Glutamatergic neuron (in vitro differentiated cells): ENCODE data around the gene SOD1. TPM values are rescaled to one million over a fixed set of nuclear protein-coding genes. Genes with fewer than 3 reads are reported as not detected.

Source experiments
- DNase-seq: peaks from one replicate; pipeline ENCODE4 v3.0.0; 2022
- H3K27ac Mint-ChIP-seq: one replicate; pipeline ENCODE4 v1.8.0; 2020; ENCODE audit warnings: mild to moderate bottlenecking, mixed read lengths, inconsistent platforms; ENCODE audit not compliant: unreplicated experiment
- H3K27me3 Mint-ChIP-seq: one replicate; pipeline ENCODE4 v1.8.0; 2020; ENCODE audit warnings: mild to moderate bottlenecking, moderate library complexity, mixed read lengths, inconsistent platforms; ENCODE audit not compliant: unreplicated experiment
- H3K36me3 Mint-ChIP-seq: one replicate; pipeline ENCODE4 v1.8.0; 2020; ENCODE audit warnings: mild to moderate bottlenecking, mixed read lengths, inconsistent platforms; ENCODE audit not compliant: unreplicated experiment
- H3K4me1 Mint-ChIP-seq: one replicate; pipeline ENCODE4 v1.8.0; 2020; ENCODE audit warnings: mild to moderate bottlenecking, low read depth, mixed read lengths, inconsistent platforms; ENCODE audit not compliant: unreplicated experiment
- H3K4me3 Mint-ChIP-seq: one replicate; pipeline ENCODE4 v1.8.0; 2020; ENCODE audit warnings: mild to moderate bottlenecking, mixed read lengths, inconsistent platforms; ENCODE audit not compliant: unreplicated experiment
- H3K9me3 Mint-ChIP-seq: one replicate; pipeline ENCODE4 v1.8.0; 2020; ENCODE audit warnings: mild to moderate bottlenecking, moderate library complexity, mixed read lengths, inconsistent platforms; ENCODE audit not compliant: unreplicated experiment
- total RNA-seq: library from RNA; stranded (reverse); fragmentation: NEBNext Ultra II Directional; extraction: Animal tissue kit (Norgen Biotek cat#: 25700); gene quantifications from one replicate; pipeline ENCODE4 v1.2.1, GENCODE V29; 2021; ENCODE audit not compliant: unreplicated experiment
- TF ChIP-seq, protein P1 (sequence below): fragments of 200-600 bp; sonication (generic); IDR thresholded peaks from one replicate; pipeline ENCODE4 v1.5.0; 2021; ENCODE audit not compliant: partially characterized antibody, unreplicated experiment

The SOD1 gene
- total RNA-seq, 1 donor from 2014 or later, result 93.7 TPM

DNA sequence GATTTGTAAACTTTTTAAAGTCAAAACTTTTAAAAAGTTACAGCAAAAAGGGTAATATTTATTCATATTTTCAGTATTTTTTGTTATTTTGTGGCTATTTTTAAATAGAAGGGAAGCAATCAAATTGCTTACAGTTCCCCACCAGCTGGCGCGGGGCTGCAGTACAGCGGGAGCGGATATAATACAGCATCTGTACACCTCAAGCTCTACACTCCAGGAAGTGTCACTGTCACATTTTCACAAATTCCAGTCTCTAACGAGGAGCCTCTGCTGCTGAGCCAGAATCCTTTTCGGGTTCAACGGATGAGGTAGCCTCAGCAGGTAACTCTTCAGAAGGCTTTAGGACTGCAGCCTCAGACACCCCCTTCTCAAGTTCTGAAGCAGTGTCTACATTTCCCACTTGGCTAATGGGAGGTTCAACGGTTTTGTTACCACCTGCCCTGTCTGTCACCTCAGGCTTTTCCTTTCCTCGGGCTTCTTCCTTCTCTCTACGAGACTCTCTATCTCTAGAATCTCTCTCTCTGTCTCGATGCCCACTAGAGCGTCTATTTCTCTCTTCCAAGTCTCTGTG lies 11.7 kb downstream of the SOD1 start:
- no peak overlapping the region for H3K4me3 Mint-ChIP-seq
- H3K9me3 Mint-ChIP-seq, result peaks cover 1% of the 10 kb centered on the region
- no peaks in the 10 kb centered on the region for H3K36me3 Mint-ChIP-seq
- TF ChIP-seq, protein P1, sequence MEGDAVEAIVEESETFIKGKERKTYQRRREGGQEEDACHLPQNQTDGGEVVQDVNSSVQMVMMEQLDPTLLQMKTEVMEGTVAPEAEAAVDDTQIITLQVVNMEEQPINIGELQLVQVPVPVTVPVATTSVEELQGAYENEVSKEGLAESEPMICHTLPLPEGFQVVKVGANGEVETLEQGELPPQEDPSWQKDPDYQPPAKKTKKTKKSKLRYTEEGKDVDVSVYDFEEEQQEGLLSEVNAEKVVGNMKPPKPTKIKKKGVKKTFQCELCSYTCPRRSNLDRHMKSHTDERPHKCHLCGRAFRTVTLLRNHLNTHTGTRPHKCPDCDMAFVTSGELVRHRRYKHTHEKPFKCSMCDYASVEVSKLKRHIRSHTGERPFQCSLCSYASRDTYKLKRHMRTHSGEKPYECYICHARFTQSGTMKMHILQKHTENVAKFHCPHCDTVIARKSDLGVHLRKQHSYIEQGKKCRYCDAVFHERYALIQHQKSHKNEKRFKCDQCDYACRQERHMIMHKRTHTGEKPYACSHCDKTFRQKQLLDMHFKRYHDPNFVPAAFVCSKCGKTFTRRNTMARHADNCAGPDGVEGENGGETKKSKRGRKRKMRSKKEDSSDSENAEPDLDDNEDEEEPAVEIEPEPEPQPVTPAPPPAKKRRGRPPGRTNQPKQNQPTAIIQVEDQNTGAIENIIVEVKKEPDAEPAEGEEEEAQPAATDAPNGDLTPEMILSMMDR, result no peak
- H3K27ac Mint-ChIP-seq, result peak overlapping the region; percentile 40
- no peaks in the 10 kb centered on the region for H3K27me3 Mint-ChIP-seq
- DNase-seq, result no peak
- peaks cover 11% of the 10 kb centered on the region for H3K4me1 Mint-ChIP-seq

DNA sequence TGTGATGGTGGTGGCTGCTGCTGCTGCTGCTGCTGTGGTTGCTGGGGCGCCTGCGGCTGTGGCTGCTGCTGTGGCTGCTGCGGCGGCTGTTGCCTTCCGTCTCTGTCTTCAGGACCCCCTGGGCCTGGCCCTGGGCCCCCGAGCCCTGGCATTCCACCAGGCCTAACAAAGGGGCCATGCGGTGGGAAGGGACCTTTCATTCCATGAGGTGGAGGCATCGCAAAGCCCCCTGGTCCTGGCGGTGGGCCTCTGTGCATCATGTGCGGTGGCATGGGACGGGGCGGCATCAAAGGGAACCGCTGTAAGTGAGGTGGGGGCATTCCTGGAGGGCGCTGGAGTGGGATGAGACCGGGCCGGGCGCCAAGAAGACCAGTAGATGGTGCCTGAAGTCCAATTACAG lies 12.4 kb downstream of the SOD1 start:
- Mint-ChIP-seq H3K36me3 (no peaks in the 10 kb centered on the region), H3K27me3 (no peaks in the 10 kb centered on the region), H3K4me1 (peaks cover 9% of the 10 kb centered on the region), H3K9me3 (peaks cover 1% of the 10 kb centered on the region), H3K4me3 (no peak overlapping the region), H3K27ac (no peak overlapping the region)
- TF ChIP-seq, protein P1, result no peak
- DNase-seq, result no peak

DNA sequence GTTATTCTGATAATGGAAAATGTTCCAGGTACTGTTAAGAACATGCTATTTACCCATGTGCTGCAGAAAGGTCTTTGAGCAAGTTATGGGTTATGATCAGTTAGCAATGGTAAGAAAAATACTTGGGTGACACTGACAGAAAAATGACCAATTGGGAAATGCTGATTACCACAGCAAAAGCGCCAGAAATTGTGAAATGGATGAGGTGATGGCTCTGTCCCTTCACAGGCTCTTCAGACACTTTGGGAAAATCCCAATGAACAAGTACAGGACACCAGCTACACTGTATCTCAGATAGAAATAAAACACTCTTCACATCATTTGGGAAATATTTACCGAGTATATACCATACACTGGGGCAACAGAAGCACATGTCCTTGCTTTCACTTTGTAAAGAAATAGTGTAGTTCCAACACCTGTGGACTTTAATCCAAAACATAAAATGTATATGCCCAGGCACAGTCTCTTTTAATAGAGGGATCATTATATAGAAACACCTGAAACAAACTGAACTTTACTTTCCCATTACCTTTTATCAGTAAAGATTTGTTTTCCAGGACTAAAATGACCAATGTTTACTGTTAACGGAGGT lies 13.9 kb downstream of the SOD1 start:
- DNase-seq, result no peak
- peaks cover 1% of the 10 kb centered on the region for H3K9me3 Mint-ChIP-seq
- no peaks in the 10 kb centered on the region for H3K36me3 Mint-ChIP-seq
- peaks cover 3% of the 10 kb centered on the region for H3K4me1 Mint-ChIP-seq
- no peak overlapping the region for H3K27ac Mint-ChIP-seq
- TF ChIP-seq, protein P1, result no peak
- H3K4me3 Mint-ChIP-seq, result no peak overlapping the region
- no peaks in the 10 kb centered on the region for H3K27me3 Mint-ChIP-seq

DNA sequence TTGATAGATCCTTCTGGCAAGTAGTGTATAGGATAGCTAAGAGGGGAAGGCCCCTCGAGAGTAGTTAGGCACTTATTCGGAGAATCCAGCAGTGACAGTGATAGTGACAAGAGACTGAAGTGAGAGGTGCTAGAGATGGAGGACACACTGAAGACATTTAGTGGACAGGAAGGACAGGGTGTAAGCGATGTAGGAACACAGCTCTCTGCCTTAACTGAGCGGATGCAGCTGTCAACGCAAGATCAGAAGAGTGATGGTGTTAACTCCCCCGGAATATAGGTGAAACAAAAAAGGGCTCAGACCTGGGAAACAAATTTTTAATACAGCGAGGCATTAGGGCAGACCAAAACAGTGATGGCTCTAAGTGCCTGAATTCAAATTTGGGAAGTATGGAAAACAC lies 15.8 kb downstream of the SOD1 start:
- no peak for DNase-seq
- TF ChIP-seq, protein P1, result no peak
- Mint-ChIP-seq H3K4me3 (no peak overlapping the region), H3K9me3 (peaks cover 1% of the 10 kb centered on the region), H3K4me1 (peaks cover 3% of the 10 kb centered on the region), H3K36me3 (no peaks in the 10 kb centered on the region), H3K27me3 (no peaks in the 10 kb centered on the region), H3K27ac (no peak overlapping the region)

DNA sequence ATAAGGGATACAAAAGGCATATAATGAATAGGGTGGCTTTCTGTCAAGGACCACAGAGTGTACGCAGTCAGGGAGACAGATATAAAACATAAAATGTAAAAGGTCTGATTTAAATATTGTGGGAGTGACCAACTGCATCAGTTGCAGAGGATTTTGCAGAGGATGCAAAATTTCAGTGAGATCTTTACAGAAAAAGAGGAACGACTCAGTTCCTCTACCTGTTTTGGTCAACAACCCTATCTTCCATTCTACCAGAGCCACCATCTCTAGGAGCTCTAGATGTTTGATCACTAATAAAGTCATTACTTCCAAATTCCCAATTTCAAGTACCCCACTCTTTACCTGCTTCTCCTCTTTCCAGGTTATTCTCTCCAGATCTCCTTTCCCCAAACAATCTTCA lies 16.5 kb downstream of the SOD1 start:
- DNase-seq, result no peak
- Mint-ChIP-seq H3K27me3 (no peaks in the 10 kb centered on the region), H3K27ac (no peak overlapping the region), H3K4me1 (peaks cover 3% of the 10 kb centered on the region), H3K9me3 (peaks cover 1% of the 10 kb centered on the region), H3K36me3 (no peaks in the 10 kb centered on the region), H3K4me3 (no peak overlapping the region)
- TF ChIP-seq, protein P1, result no peak
